OCI-LY1 (cell line): Measurements from ENCODE around the gene ABCA5.

Experiments used
- H2AFZ ChIP-seq: fragments of 200-600 bp; sonication (generic), shearing (Covaris generic); 2 replicates; pipeline ENCODE4 v1.6.0; 2014; ENCODE audit warnings: antibody characterized with exemption, mild to moderate bottlenecking, low read length
- H3F3A ChIP-seq: fragments of 200-600 bp; sonication (generic), shearing (Covaris generic); 2 replicates; pipeline ENCODE4 v1.6.0; 2014; ENCODE audit warnings: mild to moderate bottlenecking, antibody characterized with exemption, low read length, moderate library complexity; ENCODE audit not compliant: insufficient read depth
- H3K27ac ChIP-seq: fragments of 200-600 bp; sonication (generic); 2 replicates; pipeline ENCODE4 v1.5.1; 2014; ENCODE audit warnings: low read length, mixed run types, mild to moderate bottlenecking, low read depth; ENCODE audit not compliant: poor library complexity, severe bottlenecking
- H3K27me3 ChIP-seq: fragments of 200-600 bp; sonication (generic); 2 replicates; pipeline ENCODE4 v1.6.0; 2014; ENCODE audit warnings: antibody characterized with exemption, mild to moderate bottlenecking, low read length, moderate library complexity; ENCODE audit not compliant: insufficient read depth
- H3K36me3 ChIP-seq: fragments of 200-600 bp; sonication (generic); 2 replicates; pipeline ENCODE4 v1.6.1; 2014; ENCODE audit warnings: mild to moderate bottlenecking, antibody characterized with exemption, low read length, moderate library complexity, mixed read lengths; ENCODE audit not compliant: insufficient read depth
- H3K4me1 ChIP-seq: fragments of 200-600 bp; sonication (generic); 2 replicates; pipeline ENCODE4 v1.5.1; 2014; ENCODE audit warnings: mild to moderate bottlenecking, low read length, moderate library complexity; ENCODE audit not compliant: insufficient read depth, severe bottlenecking
- H3K4me2 ChIP-seq: fragments of 200-600 bp; sonication (generic), shearing (Covaris generic); 2 replicates; pipeline ENCODE4 v1.6.1; 2014; ENCODE audit warnings: low read length
- H3K4me3 ChIP-seq: fragments of 200-600 bp; sonication (generic); 2 replicates; pipeline ENCODE4 v1.5.1; 2014; ENCODE audit warnings: low read length, low read depth, mild to moderate bottlenecking, mixed read lengths; ENCODE audit not compliant: poor library complexity, severe bottlenecking
- H3K79me2 ChIP-seq: fragments of 200-600 bp; shearing (Covaris generic); 2 replicates; pipeline ENCODE4 v1.6.1; 2016; ENCODE audit warnings: mixed run types, low read length, mixed read lengths; ENCODE audit not compliant: insufficient read depth
- H3K9ac ChIP-seq: fragments of 200-600 bp; sonication (generic), shearing (Covaris generic); 2 replicates; pipeline ENCODE4 v1.6.1; 2014; ENCODE audit warnings: mild to moderate bottlenecking, low read length, mixed read lengths
- H3K9me2 ChIP-seq: fragments of 200-600 bp; sonication (generic), shearing (Covaris generic); 2 replicates; pipeline ENCODE4 v1.6.1; 2014; ENCODE audit warnings: low read depth, mild to moderate bottlenecking, low read length, mixed read lengths
- H3K9me3 ChIP-seq: fragments of 200-600 bp; shearing (Covaris generic); 2 replicates; pipeline ENCODE4 v1.6.1; 2014; ENCODE audit warnings: low read length, mixed read lengths
- H4K20me1 ChIP-seq: fragments of 200-600 bp; sonication (generic), shearing (Covaris generic); 2 replicates; pipeline ENCODE4 v1.6.0; 2016; ENCODE audit warnings: mild to moderate bottlenecking, low read length; ENCODE audit not compliant: insufficient read depth
- EZH2 ChIP-seq: fragments of 200-600 bp; sonication (generic), shearing (Covaris generic); IDR thresholded peaks from 2 replicates; pipeline ENCODE4 v1.8.0; 2017; ENCODE audit warnings: borderline replicate concordance, mixed run types, mild to moderate bottlenecking, antibody characterized with exemption, low read length, moderate library complexity, mixed read lengths
- TF ChIP-seq, protein P1 (sequence below): fragments of 200-600 bp; sonication (generic), shearing (Covaris generic); IDR thresholded peaks from 2 replicates; pipeline ENCODE4 v1.5.1; 2017; ENCODE audit warnings: mild to moderate bottlenecking, antibody characterized with exemption, low read length, moderate library complexity, mixed read lengths

The ABCA5 gene

DNA sequence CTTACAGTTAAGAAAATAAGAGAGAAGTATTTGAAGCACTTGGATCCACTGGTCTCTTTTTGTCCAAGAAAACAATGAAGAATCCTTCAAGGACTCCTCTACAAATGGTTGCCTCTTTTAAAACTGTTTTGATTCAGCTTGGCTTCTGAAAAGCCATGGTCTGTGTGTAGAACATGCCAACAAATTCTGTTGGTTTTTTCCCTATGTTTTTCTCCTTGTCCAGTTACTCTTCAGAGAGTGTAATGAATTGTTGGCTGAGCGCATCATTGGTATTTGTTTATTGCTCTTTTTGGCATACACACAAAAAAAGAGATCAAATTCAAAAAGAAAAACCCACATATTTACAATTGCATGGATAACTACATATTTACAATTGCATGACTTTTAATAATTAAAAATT is 98.4 kb downstream of the ABCA5 start, which contains the start of gene ABCA10:
Gene ABCA10, minus strand, starts transcription at position 249 of the 400 bp plus-strand sequence. CDS start 3,466 bp downstream, outside the sequence.
- TF ChIP-seq EZH2 = no peak
- TF ChIP-seq, protein P1, sequence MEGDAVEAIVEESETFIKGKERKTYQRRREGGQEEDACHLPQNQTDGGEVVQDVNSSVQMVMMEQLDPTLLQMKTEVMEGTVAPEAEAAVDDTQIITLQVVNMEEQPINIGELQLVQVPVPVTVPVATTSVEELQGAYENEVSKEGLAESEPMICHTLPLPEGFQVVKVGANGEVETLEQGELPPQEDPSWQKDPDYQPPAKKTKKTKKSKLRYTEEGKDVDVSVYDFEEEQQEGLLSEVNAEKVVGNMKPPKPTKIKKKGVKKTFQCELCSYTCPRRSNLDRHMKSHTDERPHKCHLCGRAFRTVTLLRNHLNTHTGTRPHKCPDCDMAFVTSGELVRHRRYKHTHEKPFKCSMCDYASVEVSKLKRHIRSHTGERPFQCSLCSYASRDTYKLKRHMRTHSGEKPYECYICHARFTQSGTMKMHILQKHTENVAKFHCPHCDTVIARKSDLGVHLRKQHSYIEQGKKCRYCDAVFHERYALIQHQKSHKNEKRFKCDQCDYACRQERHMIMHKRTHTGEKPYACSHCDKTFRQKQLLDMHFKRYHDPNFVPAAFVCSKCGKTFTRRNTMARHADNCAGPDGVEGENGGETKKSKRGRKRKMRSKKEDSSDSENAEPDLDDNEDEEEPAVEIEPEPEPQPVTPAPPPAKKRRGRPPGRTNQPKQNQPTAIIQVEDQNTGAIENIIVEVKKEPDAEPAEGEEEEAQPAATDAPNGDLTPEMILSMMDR = no peak

DNA sequence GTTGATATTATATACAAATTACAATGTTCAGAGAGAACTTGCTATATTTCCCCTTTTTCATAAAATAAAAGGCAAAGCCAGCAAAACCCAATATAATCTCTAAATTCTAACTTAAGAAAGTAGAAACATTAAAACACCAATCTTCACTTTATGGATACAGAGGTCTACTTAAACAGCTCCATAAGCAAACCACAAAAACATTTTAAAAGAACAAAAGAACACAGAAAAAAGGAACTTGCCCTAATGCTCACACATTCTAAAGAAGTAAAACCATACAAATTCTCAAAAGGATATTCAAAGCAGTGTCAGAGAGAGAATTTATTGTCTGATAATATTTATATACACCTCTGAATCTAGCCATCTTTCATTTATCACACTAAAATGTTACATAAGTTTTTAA is 98.9 kb downstream of the ABCA5 start:
- no peaks in the 10 kb centered on the region for H3F3A ChIP-seq
- H3K9me3 ChIP-seq = no peaks in the 10 kb centered on the region
- no peaks in the 10 kb centered on the region for H3K36me3 ChIP-seq
- no peak overlapping the region for H3K4me3 ChIP-seq
- no peaks in the 10 kb centered on the region for H3K9me2 ChIP-seq
- H2AFZ ChIP-seq = no peak overlapping the region
- peaks cover 6% of the 10 kb centered on the region for H3K4me1 ChIP-seq
- no peak for TF ChIP-seq EZH2
- TF ChIP-seq, protein P1 = no peak
- H3K27ac ChIP-seq = no peak overlapping the region
- no peak overlapping the region for H3K9ac ChIP-seq
- H3K4me2 ChIP-seq = no peak overlapping the region
- no peaks in the 10 kb centered on the region for H3K79me2 ChIP-seq
- H4K20me1 ChIP-seq = no peaks in the 10 kb centered on the region
- no peaks in the 10 kb centered on the region for H3K27me3 ChIP-seq

More for the DNA sequence above, 98.4 kb downstream of the ABCA5 start, which contains the start of gene ABCA10:
- Histone ChIP-seq H3K4me3 (no peak within 1 kb of the TSS), H4K20me1 (no peaks in the 10 kb centered on the region), H2AFZ (no peak within 1 kb of the TSS), H3F3A (no peaks in the 10 kb centered on the region), H3K9me2 (no peaks in the 10 kb centered on the region), H3K27ac (no peak within 1 kb of the TSS), H3K9me3 (no peaks in the 10 kb centered on the region), H3K4me2 (no peak within 1 kb of the TSS), H3K27me3 (no peaks in the 10 kb centered on the region), H3K79me2 (no peaks in the 10 kb centered on the region), H3K4me1 (peaks cover 6% of the 10 kb centered on the region), H3K36me3 (no peaks in the 10 kb centered on the region), H3K9ac (no peak within 1 kb of the TSS)

DNA sequence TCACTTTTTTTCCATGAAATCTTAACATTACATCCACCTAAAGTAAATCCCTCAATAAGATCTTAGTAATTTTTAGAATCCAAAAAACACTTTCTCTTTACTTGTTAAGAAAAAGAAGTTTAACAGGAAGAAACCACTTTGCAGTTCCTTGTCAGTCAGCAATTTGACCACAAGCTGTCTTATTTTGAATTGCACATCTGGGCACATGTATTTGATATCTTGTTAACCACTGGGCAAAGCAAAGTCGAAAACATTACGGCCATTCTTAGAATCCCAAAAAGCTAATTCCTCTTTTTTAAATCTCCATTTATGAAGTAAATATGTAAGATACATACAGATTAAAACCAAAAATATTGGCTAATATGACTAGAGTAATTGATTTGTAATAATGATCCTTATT is 99.4 kb downstream of the ABCA5 start:
- no peak overlapping the region for H3K4me2 ChIP-seq

More for the DNA sequence above, 99.4 kb downstream of the ABCA5 start:
- Histone ChIP-seq H3K27me3 (no peaks in the 10 kb centered on the region), H3K36me3 (no peaks in the 10 kb centered on the region), H3K79me2 (no peaks in the 10 kb centered on the region), H3K4me3 (no peak overlapping the region), H2AFZ (no peak overlapping the region), H3K27ac (no peak overlapping the region), H3F3A (no peaks in the 10 kb centered on the region), H3K4me1 (peaks cover 6% of the 10 kb centered on the region), H3K9ac (no peak overlapping the region), H4K20me1 (no peaks in the 10 kb centered on the region), H3K9me3 (no peaks in the 10 kb centered on the region), H3K9me2 (no peaks in the 10 kb centered on the region)
- TF ChIP-seq, protein P1 = no peak
- no peak for TF ChIP-seq EZH2
